D721Med (cell line): ENCODE results near the gene ENAH.

ENCODE experiments used
- DNase-seq: peaks from one replicate; pipeline ENCODE4 v3.0.0; 2011; ENCODE audit warnings: low spot score; ENCODE audit not compliant: insufficient read length
- FAIRE-seq: peaks from 2 replicates; lab custom pipeline; 2011; peaks lifted over from hg19 to GRCh38; lab: Jason Lieb, UNC
- CTCF ChIP-seq: IDR thresholded peaks from 2 replicates; pipeline ENCODE4 v1.5.1; 2012; ENCODE audit warnings: mild to moderate bottlenecking, control low read depth; ENCODE audit not compliant: insufficient read depth; ENCODE audit errors: missing control alignments

Gene ENAH

GRCh38 chr1:225451340-225451739 is 201.6 kb downstream of the ENAH start:
- no peak for FAIRE-seq
- no peak for DNase-seq
- no peak for TF ChIP-seq CTCF

GRCh38 chr1:225450491-225451191 is 202.3 kb downstream of the ENAH start:
- TF ChIP-seq CTCF: no peak
- DNase-seq (no peak), FAIRE-seq (no peak)

- FAIRE-seq (no peak), DNase-seq (no peak)
- no peak for TF ChIP-seq CTCF
Observed at GRCh38 chr1:225449774-225450173, 203.1 kb downstream of the ENAH start.

- no peak for TF ChIP-seq CTCF
- DNase-seq (no peak), FAIRE-seq (no peak)
Observed at GRCh38 chr1:225449261-225449660, 203.7 kb downstream of the ENAH start.

DNA sequence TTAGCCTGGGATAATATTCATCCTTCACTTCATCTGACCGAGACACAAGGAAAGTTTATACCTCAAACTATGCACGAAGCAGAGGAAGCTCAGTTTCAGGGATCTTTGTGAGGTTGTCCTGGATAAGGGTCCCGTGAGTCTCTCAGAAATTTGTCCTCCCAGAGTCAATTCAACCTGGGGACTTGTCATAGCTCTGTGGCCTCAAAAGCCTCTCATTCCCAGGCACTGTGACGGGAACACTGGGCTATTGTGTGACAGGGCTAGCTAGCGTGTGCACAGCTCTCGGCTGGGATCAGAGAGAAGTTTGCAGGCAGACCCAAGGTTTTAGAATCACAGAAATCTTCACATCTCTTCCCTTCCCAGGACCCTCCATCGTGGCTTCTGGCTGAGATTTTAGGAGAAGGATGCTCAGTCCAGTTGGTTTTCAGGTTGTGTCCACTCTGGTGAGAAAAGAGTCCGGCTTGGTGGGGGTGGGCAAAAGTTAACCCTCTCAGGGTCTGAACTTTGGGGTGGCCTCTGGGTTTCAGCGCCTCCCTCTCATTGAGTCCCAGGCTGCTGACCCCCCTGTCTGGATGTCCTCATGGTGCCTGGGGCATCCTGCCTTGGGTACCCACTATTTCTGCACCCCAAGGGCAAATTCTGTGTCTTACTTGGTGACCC is 204.6 kb downstream of the ENAH start:
- DNase-seq (no peak), FAIRE-seq (no peak)
- TF ChIP-seq CTCF: no peak

- DNase-seq: no peak
- no peak for FAIRE-seq
- no peak for TF ChIP-seq CTCF
Observed at GRCh38 chr1:225447650-225448089, 205.3 kb downstream of the ENAH start.
